ENCODE results near the gene GFOD2. TPM values are rescaled to one million over a fixed set of nuclear protein-coding genes. Genes with fewer than 3 reads are reported as not detected.

Gene GFOD2
- total and polyA plus RNA-seq, 2 of the 8 experiments (the other 6 are each of a cell fraction or from before 2014, with no cell fraction given) = 21.4 to 33.2 TPM

GRCh38 chr16:67674851-67675578, 44.1 kb downstream of the GFOD2 start:
- Histone ChIP-seq H3K27ac (ENCODE audit: low read depth, low read length) (no peak overlapping the region), H4K20me1 (replicated peaks in 1 of 2; ENCODE audit: control insufficient read depth in 1 of 2, insufficient read depth in 2 of 2, low read length in 2 of 2) (peaks cover 0 to 10% of the 10 kb centered on the region in 2 experiments), H3K4me3 (ENCODE audit: extremely low read depth in 1 of 4, insufficient read depth in 2 of 4, low read depth in 3 of 4, low read length in 4 of 4) (no peak overlapping the region), H2BK12ac (ENCODE audit: low read depth, low read length) (no peak overlapping the region), H3K4me1 (replicated peaks in 1 of 4; ENCODE audit: control insufficient read depth in 3 of 4, insufficient read depth in 4 of 4, low read length in 3 of 4) (peaks cover 0 to 3% (median 0%) of the 10 kb centered on the region in 4 experiments; a peak in 1 of 7 replicates), H3K27me3 (replicated peaks in 1 of 4; ENCODE audit: control insufficient read depth in 3 of 4, extremely low read depth in 1 of 4, insufficient read depth in 3 of 4, low read length in 3 of 4) (no peaks in the 10 kb centered on the region), H3K23me2 (ENCODE audit: low read depth, low read length) (no peaks in the 10 kb centered on the region), H3K4ac (replicated peaks; ENCODE audit: insufficient read length, low read depth, low read length) (no peak overlapping the region), H2BK120ac (replicated peaks; ENCODE audit: low read depth, low read length) (no peak overlapping the region), H4K91ac (replicated peaks; ENCODE audit: insufficient read length, low read length) (no peak overlapping the region), H3K9ac (replicated peaks in 1 of 4; ENCODE audit: extremely low read depth in 1 of 4, low read depth in 3 of 4, low read length in 3 of 4) (no peak overlapping the region), H3K14ac (ENCODE audit: insufficient read length) (no peak overlapping the region), H3K18ac (ENCODE audit: extremely low read depth, low read length) (no peak overlapping the region), H2BK5ac (ENCODE audit: low read depth, low read length) (peak overlapping the region; percentile 24; the same call in 1 of the 2 replicates), H3K36me3 (ENCODE audit: control insufficient read depth in 2 of 4, insufficient read depth in 4 of 4, low read length in 3 of 4) (0 out of 8 replicates have a peak, but pooled peaks cover 0 to 3% (median 0%) of the 10 kb centered on the region in 4 experiments), H3K23ac (ENCODE audit: insufficient read length) (no peak overlapping the region), H2AK5ac (ENCODE audit: low read depth, low read length) (no peak overlapping the region), H2BK20ac (ENCODE audit: low read length) (no peak overlapping the region), H3K4me2 (ENCODE audit: insufficient read depth in 1 of 2, low read depth in 2 of 2, low read length in 2 of 2) (no peak overlapping the region), H2AFZ (ENCODE audit: low read length) (no peak overlapping the region), H2BK15ac (ENCODE audit: low read length) (no peak overlapping the region), H4K8ac (ENCODE audit: extremely low read depth, insufficient read depth, low read length) (peak overlapping the region; percentile 0; the same call in 1 of the 2 replicates), H4K5ac (ENCODE audit: insufficient read length, low read depth, low read length) (no peak overlapping the region), H3K56ac (replicated peaks; ENCODE audit: insufficient read length, low read depth, low read length) (no peak overlapping the region), H3K9me3 (ENCODE audit: insufficient read depth in 2 of 2, low read depth in 1 of 2, low read length in 1 of 2) (no peaks in the 10 kb centered on the region), H3K79me2 (ENCODE audit: control insufficient read depth in 1 of 2, insufficient read depth in 2 of 2, low read length in 2 of 2) (no peaks in the 10 kb centered on the region), H3K79me1 (ENCODE audit: low read depth, low read length) (no peaks in the 10 kb centered on the region; the same call in none of the 2 replicates)
- WGBS, 2 experiments (ENCODE audit: extremely low coverage in 1 of 2, insufficient coverage in 1 of 2, insufficient read length in 1 of 2, insufficient replicate concordance in 2 of 2, low coverage in 1 of 2, low lambda C conversion rate in 2 of 2, missing lambda C conversion rate in 1 of 2) = 96% methylated on average over 28 of the region's 28 CpGs; no CpG with 5 or more reads in 1 of the 2 experiments
- TF ChIP-seq ATF3 (IDR thresholded peaks at IDR 0.05; ENCODE audit: insufficient read depth, low read depth, low read length) (no peak), CHD2 (IDR thresholded peaks at IDR 0.05; ENCODE audit: low read length) (no peak), SIRT6 (IDR thresholded peaks at IDR 0.05; ENCODE audit: low read length) (no peak), SRF (IDR thresholded peaks at IDR 0.05; ENCODE audit: low read depth, low read length) (no peak), RBBP5 (IDR thresholded peaks at IDR 0.05; ENCODE audit: borderline replicate concordance, low read depth, low read length) (no peak), TAF1 (IDR thresholded peaks at IDR 0.05; ENCODE audit: low read depth, low read length) (no peak), HDAC2 (IDR thresholded peaks at IDR 0.05; ENCODE audit: borderline replicate concordance in 1 of 2, low read depth in 2 of 2, low read length in 2 of 2) (no peak), EP300 (IDR thresholded peaks at IDR 0.05; ENCODE audit: borderline replicate concordance in 1 of 2, low read depth in 2 of 2, low read length in 2 of 2) (no peak), MAFK (IDR thresholded peaks at IDR 0.05; ENCODE audit: low read depth, low read length) (no peak)
- ChIA-PET POLR2A (ENCODE audit: partially characterized antibody) (interaction anchor here (0.8 to 0.9 kb wide), 2 partner anchors 144 to 165 kb away, joined by 3 to 4 read pairs; no protein-coding TSS in a partner anchor), CTCF (ENCODE audit: partially characterized antibody) (interaction anchor here (0.6 to 5.5 kb wide), 9 partner anchors 9 to 541 kb away, joined by 3 to 46 read pairs (median 15); partner anchors contain the start of gene NUTF2)
- DNase-seq (ENCODE audit: low read depth in 1 of 2, low spot score in 2 of 2) (no peak), FAIRE-seq (no peak)

All from H1 (cell line).